Activated T-helper 1 cell treated with anti-CD3 and anti-CD28 coated beads, Interleukin-2, amount 50 U/mL, for 16 hours (primary cell): Measurements from ENCODE around the gene KYAT1.
A peak's percentile ranks its signal among the peaks of the same experiment; 100 is the strongest.

ENCODE experiments used
- DNase-seq, 2 donors: peaks; one replicate each; pipeline ENCODE4 v3.0.0-alpha.2; 2020; ENCODE audit warnings: low read depth in 1 of 2, low spot score in 1 of 2

Gene KYAT1

DNA sequence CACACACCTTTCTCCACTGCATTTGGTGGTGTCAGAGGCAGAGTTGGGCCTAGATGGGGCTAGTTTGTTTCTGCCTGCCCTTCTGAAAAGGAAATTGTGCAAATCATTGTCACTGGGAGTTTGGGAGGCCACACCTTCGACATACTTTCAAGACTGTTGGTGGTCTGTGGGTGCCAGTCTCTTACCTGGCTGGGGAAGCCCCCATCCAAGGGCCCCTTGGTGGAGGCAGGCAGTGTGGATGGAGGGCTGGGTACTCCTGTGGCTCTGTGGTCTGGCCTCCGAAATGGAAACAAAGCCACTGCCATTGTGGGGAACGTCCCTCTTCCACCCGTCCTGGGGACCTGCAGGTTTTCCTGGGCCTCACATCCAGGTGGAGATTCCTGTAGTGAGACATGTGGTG lies 28.1 kb upstream of the KYAT1 start:
- DNase-seq, result no peak

DNA sequence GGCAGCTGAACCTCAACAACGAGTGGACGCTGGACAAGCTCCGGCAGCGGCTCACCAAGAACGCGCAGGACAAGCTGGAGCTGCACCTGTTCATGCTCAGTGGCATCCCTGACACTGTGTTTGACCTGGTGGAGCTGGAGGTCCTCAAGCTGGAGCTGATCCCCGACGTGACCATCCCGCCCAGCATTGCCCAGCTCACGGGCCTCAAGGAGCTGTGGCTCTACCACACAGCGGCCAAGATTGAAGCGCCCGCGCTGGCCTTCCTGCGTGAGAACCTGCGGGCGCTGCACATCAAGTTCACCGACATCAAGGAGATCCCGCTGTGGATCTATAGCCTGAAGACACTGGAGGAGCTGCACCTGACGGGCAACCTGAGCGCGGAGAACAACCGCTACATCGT lies 26.6 kb upstream of the KYAT1 start:
- no peak for DNase-seq

DNA sequence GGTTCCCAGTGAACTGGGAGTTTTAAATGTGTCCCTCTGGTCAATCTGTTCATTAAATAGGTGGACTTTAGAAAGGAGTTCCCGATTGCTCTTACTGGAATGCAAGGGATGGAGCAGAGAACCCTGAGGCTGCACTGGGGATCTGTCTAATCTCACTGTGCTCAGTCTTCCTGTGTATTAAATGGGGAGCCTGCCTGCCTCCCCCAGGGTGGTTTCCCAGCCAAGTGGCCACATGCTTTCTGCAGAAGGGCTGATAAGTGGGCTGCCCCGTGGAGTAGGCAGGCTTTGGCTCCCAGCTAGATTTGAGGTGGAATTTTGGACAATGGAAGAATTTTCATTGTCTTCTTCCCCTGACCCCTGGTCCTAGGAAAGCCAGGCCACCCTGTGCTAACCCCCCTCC lies 25.0 kb upstream of the KYAT1 start:
- no peak for DNase-seq

DNA sequence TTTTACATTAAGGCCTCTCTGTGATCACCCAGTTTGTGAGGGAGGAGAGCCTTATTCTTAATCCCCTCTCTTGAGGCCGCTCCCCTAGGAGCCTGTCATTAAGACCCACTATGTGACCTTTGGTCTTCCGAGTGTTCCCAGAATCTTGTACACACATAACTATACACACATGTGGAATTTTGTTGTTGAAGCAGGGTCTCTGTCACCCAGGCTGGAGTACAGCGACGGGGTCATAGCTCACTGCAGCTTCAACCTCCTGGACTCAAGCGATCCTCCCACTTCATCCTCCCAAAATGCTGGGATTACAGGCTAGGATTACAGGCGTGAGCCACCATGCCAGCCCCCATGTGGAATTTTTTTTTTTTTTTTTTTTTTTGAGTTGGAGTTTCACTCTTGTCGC lies 24.2 kb upstream of the KYAT1 start:
- DNase-seq, result no peak

DNA sequence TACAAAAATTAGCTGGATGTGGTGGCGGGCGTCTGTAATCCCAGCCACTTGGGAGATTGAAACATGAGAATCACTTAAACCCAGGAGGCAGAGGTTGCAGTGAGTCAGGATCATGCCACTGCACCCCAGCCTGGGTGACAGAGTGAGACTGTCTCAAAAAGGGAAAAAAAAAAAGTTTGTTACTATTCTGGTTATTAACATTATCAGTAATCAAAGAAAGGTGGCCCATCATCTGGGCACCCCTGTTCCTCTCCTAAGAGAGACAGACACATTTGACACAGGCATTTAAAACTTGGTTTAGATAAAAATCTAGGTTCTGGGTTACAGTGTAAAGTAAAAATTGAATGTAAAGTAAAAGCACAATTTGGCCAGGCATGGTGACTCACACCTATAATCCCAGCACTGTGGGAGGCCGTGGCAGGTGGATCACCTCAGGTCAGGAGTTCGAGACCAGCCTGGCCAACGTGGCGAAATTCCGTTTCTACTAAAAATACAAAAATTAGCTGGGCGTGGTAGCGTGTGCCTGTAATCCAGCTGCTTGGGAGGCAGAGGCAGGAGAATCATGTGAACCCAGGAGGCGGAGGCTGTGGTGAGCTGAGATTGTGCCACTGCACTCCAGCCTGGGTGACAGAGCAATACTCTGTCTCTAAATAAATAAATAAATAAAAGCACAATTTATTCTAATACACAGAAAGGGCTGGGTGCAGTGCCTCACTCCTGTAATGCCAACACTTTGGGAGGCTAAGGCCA lies 22.3 kb upstream of the KYAT1 start:
- DNase-seq, result no peak

DNA sequence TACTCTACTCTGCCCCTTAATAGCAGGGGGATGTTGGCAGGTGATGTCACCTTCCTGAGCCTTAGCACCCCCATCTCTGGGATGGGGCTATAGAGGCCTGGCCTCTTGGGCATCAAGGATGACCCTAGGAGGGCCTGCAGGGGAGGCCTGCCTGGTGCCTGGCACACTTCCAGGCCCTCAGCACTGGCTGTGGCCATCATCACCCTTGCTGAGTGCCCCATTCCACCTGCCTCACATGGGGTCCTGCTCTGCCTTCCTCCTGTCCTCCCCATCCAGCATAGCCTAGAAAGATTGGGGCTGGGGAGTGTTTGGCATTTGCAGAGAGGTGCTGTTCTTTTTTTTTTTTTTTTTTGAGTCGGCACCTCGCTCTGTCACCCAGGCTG lies 21.3 kb upstream of the KYAT1 start:
- DNase-seq, result no peak

DNA sequence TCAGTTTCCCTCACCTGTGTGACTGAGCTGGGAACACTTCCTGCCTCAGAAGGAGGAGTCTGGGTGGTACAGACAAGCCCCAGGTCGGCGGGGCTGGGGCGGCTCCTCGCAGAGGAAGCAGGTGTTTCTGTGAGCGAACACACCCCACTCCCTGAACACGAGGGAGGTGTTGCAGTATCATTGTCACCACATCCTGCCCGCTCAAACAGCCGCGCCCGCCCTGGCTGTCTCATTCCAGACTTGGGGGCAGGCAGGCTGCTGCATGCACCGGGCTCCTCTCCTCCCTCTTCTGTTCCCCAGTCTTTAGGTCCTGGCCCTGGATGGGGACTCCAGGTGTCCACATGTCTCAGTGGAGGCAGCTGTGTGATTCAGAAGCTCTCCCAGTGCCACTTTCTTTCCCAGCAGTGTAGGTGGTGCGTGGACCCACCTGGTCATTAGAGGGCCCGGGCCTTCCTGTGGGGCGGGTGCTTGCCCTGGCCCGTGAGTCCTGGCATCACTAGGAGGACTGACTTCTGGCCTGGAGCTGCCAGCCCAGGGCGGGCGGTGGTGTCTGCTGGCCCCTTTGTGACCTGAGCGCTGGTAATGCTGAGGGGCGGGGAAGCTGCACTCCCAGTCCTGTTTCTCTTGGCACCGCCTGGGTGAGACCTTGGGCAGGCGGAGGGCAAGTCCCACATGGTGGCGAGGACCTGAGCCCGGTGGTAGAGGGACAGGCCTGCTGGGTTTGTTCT lies 20.8 kb upstream of the KYAT1 start:
- DNase-seq, result peak; percentile 72 to 77

DNA sequence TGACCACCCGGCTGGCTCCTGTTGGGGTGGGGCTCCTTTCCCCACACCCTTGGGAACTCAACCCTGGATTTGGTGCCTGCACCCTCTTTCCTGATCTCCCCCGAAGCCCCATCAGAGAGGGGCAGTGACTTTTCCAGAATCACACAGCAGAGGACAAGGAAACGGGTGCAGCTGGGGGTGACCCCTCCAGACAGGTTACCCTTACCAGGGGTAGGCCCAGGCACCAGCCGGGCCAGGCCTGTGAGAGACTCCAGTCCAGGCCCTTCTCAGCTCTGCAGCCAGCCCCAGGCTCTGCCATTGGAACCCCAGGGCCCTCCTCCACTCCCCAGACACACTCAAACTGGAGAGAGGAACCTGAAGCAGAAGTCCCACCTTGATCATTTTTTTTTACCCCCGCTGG lies 20.1 kb upstream of the KYAT1 start:
- no peak for DNase-seq

DNA sequence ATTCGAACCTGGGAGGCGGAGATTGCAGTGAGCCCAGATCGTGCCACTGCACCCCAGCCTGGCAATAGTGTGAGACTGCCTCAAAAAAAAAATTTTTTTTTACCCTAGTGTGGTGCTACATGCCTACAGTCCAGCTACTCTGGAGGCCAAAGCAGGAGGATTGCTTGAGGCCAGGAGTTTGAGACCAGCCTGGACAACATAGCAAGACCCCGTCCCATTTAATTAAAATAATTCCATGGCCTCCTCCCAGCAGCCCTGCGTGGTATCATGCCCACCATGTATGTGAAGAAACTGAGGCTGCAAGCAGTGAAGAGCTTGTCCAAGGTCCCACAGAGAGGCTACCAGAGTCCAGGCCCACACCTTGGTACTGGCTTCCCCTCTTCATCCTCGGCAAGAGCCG lies 19.6 kb upstream of the KYAT1 start:
- DNase-seq, result no peak

DNA sequence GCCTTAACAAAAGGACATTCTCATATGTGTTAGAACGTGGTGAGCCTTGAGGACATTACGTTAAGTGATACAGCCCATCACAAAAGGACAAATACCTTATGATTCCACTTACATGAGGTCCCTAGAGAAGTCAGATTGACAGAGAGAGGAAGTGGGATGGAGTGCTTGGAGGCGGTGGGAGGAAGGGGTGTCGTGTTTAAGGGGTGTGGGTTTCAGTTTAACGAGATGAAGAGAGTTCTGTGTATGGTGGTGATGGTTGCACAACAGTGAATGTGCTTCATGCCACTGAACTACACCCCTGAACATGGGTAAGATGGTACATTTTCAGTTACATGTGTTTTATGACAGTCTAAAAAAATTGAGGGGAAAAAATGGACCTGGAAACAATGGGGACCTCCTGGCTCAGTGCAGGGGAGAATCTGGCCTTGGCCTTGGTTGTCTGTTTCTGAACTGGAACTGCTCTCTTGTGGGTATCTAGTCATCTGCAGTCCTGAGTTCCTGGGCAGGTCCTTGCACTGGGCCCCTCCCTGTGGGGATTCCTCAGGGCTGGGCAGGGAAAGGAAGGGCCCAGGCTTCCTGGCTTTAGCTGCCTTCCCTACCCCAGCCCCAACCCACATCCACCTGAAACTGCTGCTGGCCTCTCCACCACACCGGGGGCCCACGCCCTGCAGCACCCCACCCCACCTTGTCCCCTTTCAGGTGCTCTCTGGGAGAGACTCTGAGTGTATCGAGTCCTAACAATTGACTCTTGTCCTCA lies 18.0 kb upstream of the KYAT1 start:
- no peak for DNase-seq

DNA sequence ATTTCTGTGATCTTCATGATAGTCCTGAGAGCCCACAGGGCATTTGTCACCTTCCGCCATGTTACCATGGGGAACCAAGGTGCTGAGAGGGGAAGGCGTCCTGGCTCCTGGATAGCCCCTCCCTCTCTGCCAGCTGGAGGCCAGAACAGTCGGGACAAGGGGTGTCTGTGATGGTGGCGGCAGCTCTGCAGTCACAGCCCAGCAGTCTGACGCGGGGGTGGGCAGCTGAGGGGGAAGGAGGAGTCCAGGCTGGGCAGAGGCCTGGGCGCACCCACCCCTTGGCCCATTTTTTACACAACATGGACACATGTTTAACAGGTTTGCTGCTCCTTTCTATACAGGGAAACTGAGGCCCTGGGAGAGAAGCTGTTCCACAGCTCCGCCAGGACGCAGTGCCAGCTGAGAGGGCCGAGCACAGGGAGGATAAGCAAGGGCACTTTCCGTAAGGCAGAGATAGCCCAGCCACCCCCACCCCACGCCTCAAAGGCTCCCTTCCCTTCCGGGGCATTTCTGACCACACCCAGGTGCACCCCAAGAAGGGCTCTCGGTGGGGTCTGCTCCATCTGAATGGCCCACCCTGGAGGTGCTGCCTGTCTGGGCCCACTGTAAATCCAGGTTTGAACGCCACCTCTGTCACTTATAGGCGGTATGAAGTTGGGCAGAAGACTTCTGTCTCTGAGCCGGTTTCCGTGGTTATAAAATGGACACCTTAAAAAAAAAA lies 17.3 kb upstream of the KYAT1 start:
- no peak for DNase-seq

DNA sequence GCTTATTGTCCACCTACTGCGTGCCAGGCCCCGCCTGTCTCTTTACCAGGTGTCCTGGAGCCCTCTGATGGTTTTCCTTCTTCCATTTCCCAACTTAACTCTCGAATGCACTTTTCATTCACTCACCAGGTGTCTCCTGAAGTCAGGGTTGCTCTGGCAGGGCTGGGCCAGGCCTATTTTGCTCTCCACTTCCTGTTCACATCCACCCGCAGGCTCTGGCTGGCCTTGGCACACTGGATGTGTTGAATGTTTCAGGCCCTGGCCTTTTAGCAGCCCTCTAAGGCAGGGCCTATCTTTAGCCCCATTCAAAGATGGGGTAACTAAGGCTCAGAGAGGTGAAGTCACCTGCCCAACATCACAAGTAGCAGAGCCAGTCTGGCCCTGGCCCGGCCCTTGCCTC lies 16.6 kb upstream of the KYAT1 start:
- DNase-seq, result no peak

DNA sequence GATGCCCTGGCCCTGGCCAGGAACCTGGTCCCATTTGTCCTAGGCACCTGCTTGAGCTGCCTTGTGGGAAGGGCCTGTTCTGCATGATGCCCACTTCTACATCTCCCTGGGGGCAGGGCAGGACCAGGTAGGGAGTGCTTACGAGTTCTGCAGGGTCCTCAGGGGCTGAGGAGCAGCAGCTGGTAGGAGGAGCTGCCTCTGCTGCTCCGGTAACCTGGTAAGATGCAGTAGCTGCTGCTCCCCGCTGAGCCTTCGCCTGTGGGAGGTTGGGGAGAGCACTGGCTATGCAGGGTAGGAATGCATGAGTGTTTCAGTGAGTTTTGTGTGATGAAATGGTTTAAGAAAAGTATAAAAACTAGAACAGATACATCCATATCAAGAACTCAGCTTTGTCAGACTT lies 13.8 kb upstream of the KYAT1 start:
- DNase-seq, result no peak

DNA sequence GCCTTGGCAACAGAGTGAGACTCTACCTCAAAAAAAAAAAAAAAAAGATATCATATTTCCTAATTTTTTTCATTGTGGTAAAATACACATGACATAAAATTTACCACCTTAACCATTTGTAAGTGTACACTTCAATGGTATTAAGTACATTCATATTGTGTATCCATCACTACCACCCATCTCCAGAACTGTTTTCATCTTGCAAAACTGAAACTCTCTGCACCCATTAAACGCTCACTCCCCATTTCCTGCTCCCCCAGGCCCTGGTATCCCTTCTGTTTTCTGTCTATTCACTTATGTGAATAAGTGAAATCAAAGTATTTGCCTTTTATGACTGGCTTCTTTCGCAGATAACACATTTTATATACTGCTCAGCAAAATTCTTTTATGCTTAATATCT lies 13.0 kb upstream of the KYAT1 start:
- DNase-seq, result no peak

DNA sequence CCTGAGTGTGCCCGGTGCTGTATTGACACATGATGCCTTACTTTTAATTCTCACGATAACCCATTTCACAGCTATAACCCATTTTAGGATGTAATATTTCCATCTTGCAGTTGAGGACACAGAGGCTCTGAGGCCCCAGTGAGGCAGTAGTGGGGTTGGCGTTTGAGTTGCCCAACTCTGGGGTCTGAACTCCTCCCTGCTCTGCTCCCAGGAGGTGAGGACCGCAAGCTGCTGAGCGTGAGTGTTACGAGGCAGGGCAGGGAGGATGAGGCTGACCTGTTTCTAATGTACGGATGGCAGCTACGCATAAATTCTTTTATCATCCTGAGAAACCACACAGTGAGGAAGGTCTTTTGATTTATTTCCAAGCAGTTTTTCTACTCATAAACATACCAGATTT lies 11.6 kb upstream of the KYAT1 start:
- DNase-seq, result no peak

DNA sequence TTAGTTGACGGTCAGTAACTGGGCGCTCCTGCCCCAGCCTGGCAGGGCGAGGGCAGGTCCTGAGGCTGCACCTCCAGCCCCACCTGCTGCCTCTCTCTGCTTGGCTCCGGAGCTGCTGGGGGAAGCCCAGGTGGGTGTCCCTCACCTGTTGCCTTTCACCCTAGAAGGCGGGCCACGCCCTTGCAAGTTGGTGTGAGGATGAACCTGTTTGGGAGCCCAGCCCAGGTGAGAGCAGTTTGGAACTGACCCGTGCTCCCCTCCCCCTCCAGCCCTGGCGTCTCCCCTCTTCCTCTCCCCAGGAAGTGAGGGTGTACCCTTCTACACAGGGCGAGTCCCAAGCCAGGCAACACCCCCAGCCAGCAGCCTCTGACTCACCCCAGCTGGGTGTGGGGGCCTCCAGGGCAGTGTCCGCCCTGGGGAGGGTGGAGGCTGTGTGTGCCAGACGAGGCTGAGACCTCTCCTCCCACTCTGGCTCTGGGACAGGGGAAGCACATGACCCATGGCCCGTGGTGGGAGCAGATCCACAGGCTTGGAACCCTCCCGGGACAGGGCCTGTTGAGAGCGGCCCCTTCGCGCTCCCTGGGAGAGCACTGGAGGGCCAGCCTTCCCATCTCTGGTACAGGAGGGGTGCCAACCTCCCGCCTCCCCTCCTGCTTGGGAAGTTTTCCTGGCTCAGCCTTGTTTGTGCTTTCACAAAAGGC lies 10.6 kb upstream of the KYAT1 start:
- no peak for DNase-seq

DNA sequence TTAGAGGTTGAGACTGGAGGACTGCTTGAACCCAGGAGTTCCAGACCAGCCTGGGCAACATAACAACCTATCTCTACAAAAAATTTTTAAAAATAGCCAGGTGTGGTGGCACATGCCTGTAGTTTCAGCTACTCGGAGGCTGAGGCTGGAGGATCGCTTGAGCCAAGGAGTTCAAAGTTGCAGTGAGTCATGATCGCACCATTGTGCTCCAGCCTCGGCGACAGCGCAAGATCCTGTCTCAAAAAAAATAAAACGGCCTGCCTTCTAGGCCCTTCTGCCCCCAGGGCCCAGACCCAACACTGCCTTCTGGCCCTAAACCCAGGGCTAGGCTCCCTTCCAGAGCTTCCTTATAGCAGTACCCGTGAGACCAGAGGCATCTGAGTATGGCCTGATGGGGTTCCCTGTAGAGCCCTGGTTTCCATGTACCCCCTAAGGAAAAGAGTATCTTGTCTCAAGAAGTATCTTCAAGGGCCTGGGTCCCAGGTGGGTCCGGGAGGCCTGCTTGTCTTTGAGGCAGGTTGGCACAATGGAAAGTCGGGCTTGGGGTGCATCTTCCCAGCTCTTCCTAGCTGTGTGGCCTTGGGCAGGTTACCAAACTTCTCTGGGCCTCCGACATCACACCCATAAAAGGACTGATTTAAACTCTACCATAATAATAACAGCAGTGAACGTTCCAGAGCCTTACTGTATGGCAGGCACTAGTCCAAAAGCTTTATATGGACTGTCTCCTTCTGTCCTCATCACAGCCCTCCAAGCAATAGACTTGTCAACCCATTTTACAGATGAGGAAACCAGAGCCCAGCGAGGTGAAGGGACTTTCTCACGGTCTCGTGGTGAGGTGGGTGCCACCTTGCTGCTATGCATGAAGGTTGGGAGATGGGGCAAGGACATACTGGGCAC lies 9.8 kb upstream of the KYAT1 start:
- no peak for DNase-seq

DNA sequence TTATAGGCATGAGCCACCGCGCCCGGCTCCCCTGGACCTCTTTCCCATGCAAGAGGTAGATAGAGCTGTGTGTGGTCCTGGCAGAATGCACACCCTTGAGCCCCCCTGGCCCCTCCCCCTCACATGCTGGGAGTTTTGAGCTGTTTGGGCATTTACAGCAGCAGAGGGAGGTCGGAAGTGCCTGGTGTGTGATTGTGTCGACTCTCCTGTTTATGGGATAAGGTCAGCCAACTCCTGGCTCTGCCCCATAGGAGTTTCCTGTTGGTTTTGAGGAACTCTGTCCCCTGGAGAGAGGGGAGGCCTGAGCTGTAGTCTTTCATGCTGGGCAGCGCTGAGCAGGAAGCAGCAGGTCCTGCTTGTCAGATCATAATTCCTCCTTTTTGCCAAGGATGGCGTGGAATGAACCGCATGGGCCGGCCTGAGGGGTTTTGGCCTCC lies 6.2 kb upstream of the KYAT1 start:
- no peak for DNase-seq

DNA sequence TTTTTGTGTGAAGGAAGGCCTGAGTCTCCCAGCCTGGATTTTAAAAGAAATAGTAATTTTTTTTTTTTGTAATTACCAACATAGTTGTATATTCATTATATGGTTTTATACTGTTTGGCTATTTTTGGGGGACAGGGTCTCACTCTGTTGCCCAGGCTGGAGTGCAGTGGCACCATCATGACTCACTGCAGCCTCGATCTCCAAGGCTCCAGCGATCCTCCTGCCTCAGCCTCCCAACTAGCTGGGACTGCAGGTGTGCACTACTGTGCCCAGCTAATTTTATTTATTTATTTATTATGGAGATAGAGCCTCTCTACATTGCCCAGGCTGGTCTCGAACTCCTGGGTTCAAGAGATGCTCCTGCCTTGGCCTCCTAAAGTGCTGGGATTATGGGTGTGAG lies 5.3 kb upstream of the KYAT1 start:
- no peak for DNase-seq
